Uterus (tissue), 2 donors: ENCODE results near the gene TIMM44.

Experiments used
- POLR2A ChIP-seq, 2 donors: fragments of 450-650 bp; IDR thresholded peaks; one replicate each; pipeline ENCODE4 v1.6.1; 2016; ENCODE audit warnings: antibody characterized with exemption in 2 of 2, mild to moderate bottlenecking in 1 of 2, moderate library complexity in 1 of 2
- TF ChIP-seq, protein P1 (sequence below), 4 experiments: fragments of 200-600 bp in 2 of 4; fragments of 450-650 bp in 2 of 4; sonication (generic) in 2 of 4; IDR thresholded peaks; one replicate each; pipeline ENCODE4 v1.5.1; 2016 to 2019; ENCODE audit warnings: antibody characterized with exemption in 4 of 4, mild to moderate bottlenecking in 2 of 4, moderate library complexity in 1 of 4

DNA sequence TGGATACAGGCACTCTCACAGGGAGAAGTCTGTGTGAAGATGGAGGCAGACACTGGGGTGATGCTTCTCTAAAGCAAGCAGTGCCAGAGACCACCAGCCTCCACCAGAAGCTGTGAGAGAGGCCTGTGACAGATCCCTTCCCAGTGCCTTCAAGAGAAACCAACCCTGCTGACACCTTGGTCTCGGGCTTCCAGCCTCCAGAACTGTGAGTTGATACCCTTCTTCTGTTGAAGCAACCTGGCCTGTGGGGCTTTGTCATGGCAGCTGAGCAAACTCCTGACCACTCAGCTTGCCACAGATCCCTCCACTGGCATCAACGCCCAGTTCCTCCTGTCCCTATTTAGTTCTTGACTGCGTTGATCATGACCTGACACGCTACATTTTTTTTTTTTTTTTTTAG is 33.0 kb upstream of the TIMM44 start:
- TF ChIP-seq, protein P1, sequence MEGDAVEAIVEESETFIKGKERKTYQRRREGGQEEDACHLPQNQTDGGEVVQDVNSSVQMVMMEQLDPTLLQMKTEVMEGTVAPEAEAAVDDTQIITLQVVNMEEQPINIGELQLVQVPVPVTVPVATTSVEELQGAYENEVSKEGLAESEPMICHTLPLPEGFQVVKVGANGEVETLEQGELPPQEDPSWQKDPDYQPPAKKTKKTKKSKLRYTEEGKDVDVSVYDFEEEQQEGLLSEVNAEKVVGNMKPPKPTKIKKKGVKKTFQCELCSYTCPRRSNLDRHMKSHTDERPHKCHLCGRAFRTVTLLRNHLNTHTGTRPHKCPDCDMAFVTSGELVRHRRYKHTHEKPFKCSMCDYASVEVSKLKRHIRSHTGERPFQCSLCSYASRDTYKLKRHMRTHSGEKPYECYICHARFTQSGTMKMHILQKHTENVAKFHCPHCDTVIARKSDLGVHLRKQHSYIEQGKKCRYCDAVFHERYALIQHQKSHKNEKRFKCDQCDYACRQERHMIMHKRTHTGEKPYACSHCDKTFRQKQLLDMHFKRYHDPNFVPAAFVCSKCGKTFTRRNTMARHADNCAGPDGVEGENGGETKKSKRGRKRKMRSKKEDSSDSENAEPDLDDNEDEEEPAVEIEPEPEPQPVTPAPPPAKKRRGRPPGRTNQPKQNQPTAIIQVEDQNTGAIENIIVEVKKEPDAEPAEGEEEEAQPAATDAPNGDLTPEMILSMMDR (IDR thresholded peaks at IDR 0.05): no peak
- TF ChIP-seq POLR2A (IDR thresholded peaks at IDR 0.05): no peak
